ENCODE measurements around the gene GAPDHS. TPM values are rescaled to one million over a fixed set of nuclear protein-coding genes. Genes with fewer than 3 reads are reported as not detected.
A peak's percentile ranks its signal among the peaks of the same experiment; 100 is the strongest.

Gene GAPDHS
- total RNA-seq, 4 donors from 2014 or later = 0.54 TPM; not detected in 3

DNA sequence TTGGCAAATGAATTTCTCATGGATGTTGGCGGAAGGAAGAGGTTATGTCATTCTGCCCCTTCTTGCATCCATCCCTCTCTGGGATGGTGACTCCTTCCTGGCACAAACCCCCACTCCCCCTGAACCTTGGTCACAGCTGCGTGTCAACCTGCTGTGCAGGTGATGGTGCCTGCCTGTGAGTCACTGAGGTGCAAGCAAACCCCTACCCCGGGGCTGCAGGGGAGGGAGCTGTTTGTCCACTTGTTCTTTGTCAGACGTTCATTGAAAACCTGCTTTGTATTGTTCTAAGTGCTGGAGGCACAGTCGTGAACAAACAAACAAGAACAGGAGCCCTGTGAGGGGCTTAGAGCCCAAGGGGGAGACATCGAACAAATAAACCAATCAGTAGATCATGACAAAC is 2.0 kb upstream of the GAPDHS start:
- DNase-seq = no peak
- H3K27me3 ChIP-seq = peaks cover 0 to 5% of the 10 kb centered on the region in 2 donors
- H3K4me1 ChIP-seq = no peaks in the 10 kb centered on the region
- H3K27ac ChIP-seq = no peak overlapping the region
- no peaks in the 10 kb centered on the region for H3K9me3 ChIP-seq
- H3K36me3 ChIP-seq = no peaks in the 10 kb centered on the region
- TF ChIP-seq CTCF (IDR thresholded peaks at IDR 0.05) = no peak
- no peak for TF ChIP-seq POLR2A (IDR thresholded peaks at IDR 0.05)
- no peak overlapping the region for H3K4me3 ChIP-seq

DNA sequence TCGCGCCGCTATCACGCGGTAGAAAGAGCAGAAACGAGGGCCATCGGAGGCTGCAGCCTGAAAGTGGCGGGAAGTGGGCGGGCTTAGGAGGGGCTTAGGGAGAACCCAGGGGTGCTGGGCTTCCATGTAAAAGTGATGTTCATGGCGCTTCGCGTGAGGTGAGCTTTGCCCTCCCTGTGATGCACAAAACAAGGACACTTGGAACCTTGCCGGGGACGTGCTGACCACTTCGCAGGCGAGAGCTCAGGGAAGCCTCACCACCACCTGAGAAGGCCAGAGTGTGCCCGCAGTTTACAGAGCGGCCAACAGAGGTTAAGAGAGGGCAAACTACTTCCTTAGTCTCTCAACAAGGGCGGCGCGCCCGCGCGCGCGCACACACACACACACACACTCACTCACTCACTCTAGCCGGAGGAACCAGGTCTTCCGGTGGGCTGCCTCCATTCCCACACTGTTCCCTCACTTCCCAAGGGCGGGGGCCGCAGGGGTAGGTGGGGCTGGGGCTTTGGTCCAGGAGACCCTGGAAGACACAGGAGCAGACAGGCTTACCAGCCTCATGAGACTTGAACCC is 651 bp downstream of the GAPDHS start:
- H3K9me3 ChIP-seq = no peaks in the 10 kb centered on the region
- H3K27me3 ChIP-seq = peaks cover 0 to 5% of the 10 kb centered on the region in 2 donors
- no peak overlapping the region for H3K4me3 ChIP-seq
- TF ChIP-seq CTCF (IDR thresholded peaks at IDR 0.05) = no peak
- no peak for TF ChIP-seq POLR2A (IDR thresholded peaks at IDR 0.05)
- H3K36me3 ChIP-seq = no peaks in the 10 kb centered on the region
- peak in 2 of 3 donors; percentile 57 to 70 for DNase-seq
- H3K27ac ChIP-seq = no peak overlapping the region
- no peaks in the 10 kb centered on the region for H3K4me1 ChIP-seq

GRCh38 chr19:35534803-35535480 is 1.7 kb downstream of the GAPDHS start:
- H3K4me3 ChIP-seq = no peak overlapping the region
- no peak for TF ChIP-seq POLR2A (IDR thresholded peaks at IDR 0.05)
- no peak for TF ChIP-seq CTCF (IDR thresholded peaks at IDR 0.05)
- peaks cover 0 to 5% of the 10 kb centered on the region in 2 donors for H3K27me3 ChIP-seq
- H3K27ac ChIP-seq = no peak overlapping the region
- no peak for DNase-seq
- no peaks in the 10 kb centered on the region for H3K9me3 ChIP-seq
- H3K4me1 ChIP-seq = no peaks in the 10 kb centered on the region
- H3K36me3 ChIP-seq = no peaks in the 10 kb centered on the region

DNA sequence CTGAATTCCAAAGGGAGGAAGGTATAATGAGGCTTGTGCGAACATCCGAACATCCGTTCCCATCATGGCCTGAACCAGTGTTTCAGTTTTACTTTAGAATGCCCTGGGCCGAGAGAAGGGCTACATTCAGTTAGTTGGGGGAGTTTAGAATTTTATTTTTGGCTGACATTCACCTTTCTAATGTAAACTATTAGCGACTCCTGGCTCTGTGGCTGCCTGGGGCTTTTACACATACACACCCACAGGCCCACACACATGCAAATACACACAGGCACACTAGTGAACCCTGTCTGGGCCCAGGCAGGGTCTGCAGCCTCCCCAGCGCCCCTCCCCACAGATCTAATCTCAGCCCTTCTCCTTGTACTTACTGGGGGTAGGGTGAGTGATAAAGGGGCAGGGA is 6.1 kb downstream of the GAPDHS start:
- DNase-seq = no peak
- Histone ChIP-seq H3K27ac (no peak overlapping the region), H3K9me3 (no peaks in the 10 kb centered on the region), H3K36me3 (no peaks in the 10 kb centered on the region), H3K27me3 (no peaks in the 10 kb centered on the region), H3K4me1 (peaks cover 0 to 3% (median 0%) of the 10 kb centered on the region in 4 donors), H3K4me3 (no peak overlapping the region)
- TF ChIP-seq POLR2A (IDR thresholded peaks at IDR 0.05) (no peak), CTCF (IDR thresholded peaks at IDR 0.05) (no peak)

DNA sequence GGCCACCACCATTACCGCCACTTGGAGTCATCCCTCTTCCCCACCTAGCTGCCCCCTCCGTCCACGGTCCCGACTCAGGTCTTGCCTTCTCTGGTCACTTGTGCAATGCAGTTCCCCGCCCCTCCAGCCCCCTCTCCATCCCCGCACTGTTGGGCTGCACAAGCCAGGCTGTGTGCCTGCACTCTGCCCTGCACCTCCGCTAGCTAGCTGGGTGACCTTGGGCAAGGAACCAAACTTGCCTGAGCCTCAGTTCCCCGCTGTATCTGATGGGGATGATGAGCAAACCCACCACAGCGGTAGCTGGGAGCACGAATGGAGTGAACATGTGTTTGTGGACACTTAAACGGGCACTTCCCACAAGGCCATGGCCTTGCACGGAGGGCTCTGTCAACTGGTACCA is 6.6 kb downstream of the GAPDHS start:
- H3K4me1 ChIP-seq = peaks cover 0 to 8% (median 0%) of the 10 kb centered on the region in 4 donors
- DNase-seq = no peak
- H3K9me3 ChIP-seq = no peaks in the 10 kb centered on the region
- no peaks in the 10 kb centered on the region for H3K27me3 ChIP-seq
- no peak for TF ChIP-seq CTCF (IDR thresholded peaks at IDR 0.05)
- no peak for TF ChIP-seq POLR2A (IDR thresholded peaks at IDR 0.05)
- no peaks in the 10 kb centered on the region for H3K36me3 ChIP-seq
- no peak overlapping the region for H3K4me3 ChIP-seq
- no peak overlapping the region for H3K27ac ChIP-seq
